ENCODE measurements around the gene CCDC15.

CCDC15 gene

GRCh38 chr11:125071846-125072217 lies 117.8 kb downstream of the CCDC15 start:
- no peak for DNase-seq

GRCh38 chr11:125072218-125072960 lies 118.4 kb downstream of the CCDC15 start:
- no peak for DNase-seq

GRCh38 chr11:125072961-125073590 lies 119.1 kb downstream of the CCDC15 start:
- no peak for DNase-seq

GRCh38 chr11:125073616-125074483 lies 119.8 kb downstream of the CCDC15 start:
- no peak for DNase-seq

GRCh38 chr11:125074511-125075241 lies 120.7 kb downstream of the CCDC15 start:
- no peak for DNase-seq

- DNase-seq, result no peak
Observed at GRCh38 chr11:125075242-125075625, 121.2 kb downstream of the CCDC15 start.

- DNase-seq, result no peak
Observed at GRCh38 chr11:125075900-125076317, 121.9 kb downstream of the CCDC15 start.

- DNase-seq, result no peak
Observed at GRCh38 chr11:125076378-125076945, 122.5 kb downstream of the CCDC15 start.

GRCh38 chr11:125078016-125078415 lies 124.0 kb downstream of the CCDC15 start:
- no peak for DNase-seq

- DNase-seq, result no peak
Observed at GRCh38 chr11:125078516-125079140, 124.6 kb downstream of the CCDC15 start.

GRCh38 chr11:125079151-125079877 lies 125.3 kb downstream of the CCDC15 start:
- DNase-seq, result no peak

- DNase-seq, result no peak
Observed at GRCh38 chr11:125079878-125080530, 126.0 kb downstream of the CCDC15 start.

- no peak for DNase-seq
Observed at GRCh38 chr11:125080531-125080911, 126.5 kb downstream of the CCDC15 start.

GRCh38 chr11:125081098-125081798 lies 127.2 kb downstream of the CCDC15 start:
- no peak for DNase-seq

GRCh38 chr11:125082040-125082439 lies 128.0 kb downstream of the CCDC15 start:
- no peak for DNase-seq

GRCh38 chr11:125082611-125083311 lies 128.8 kb downstream of the CCDC15 start:
- DNase-seq, result no peak

GRCh38 chr11:125083312-125084056 lies 129.5 kb downstream of the CCDC15 start:
- no peak for DNase-seq

GRCh38 chr11:125084057-125084416 lies 130.0 kb downstream of the CCDC15 start:
- DNase-seq, result no peak

GRCh38 chr11:125084761-125085231 lies 130.8 kb downstream of the CCDC15 start:
- no peak for DNase-seq
